NCI-H1436 treated with DMSO at 0.1 percent for 48 hours (cell line): ENCODE data around the gene MMD.
"Not testable (repeated sequence)": the region's sequence is repeated elsewhere in the genome, so short reads cannot be mapped to it uniquely, and the experiment has no call there.

Experiments
- DNase-seq: peaks from one replicate; lab custom pipeline; 2025; lab: John Stamatoyannopoulos, UW

Gene MMD

GRCh38 chr17:55420067-55420775 lies 1.4 kb downstream of the MMD start:
- no peak for DNase-seq

- DNase-seq, result no peak
These were observed 3.0 kb downstream of the MMD start for GRCh38 chr17:55418369-55419268.

- no peak for DNase-seq
These were observed 4.0 kb downstream of the MMD start for GRCh38 chr17:55417411-55418268.

GRCh38 chr17:55416470-55417052 lies 5.1 kb downstream of the MMD start:
- no peak for DNase-seq

GRCh38 chr17:55416000-55416399 lies 5.6 kb downstream of the MMD start:
- no peak for DNase-seq

- no peak for DNase-seq
These were observed 6.7 kb downstream of the MMD start for GRCh38 chr17:55414983-55415382.

GRCh38 chr17:55413825-55414489 lies 7.7 kb downstream of the MMD start:
- no peak for DNase-seq

GRCh38 chr17:55411463-55411855 lies 10.2 kb downstream of the MMD start:
- DNase-seq, result no peak

- no peak for DNase-seq
These were observed 10.7 kb downstream of the MMD start for GRCh38 chr17:55410722-55411462.

- no peak for DNase-seq
These were observed 12.4 kb downstream of the MMD start for GRCh38 chr17:55409030-55409800.

GRCh38 chr17:55407641-55408566 lies 13.7 kb downstream of the MMD start:
- DNase-seq, result no peak

GRCh38 chr17:55405600-55405999 lies 16.0 kb downstream of the MMD start:
- DNase-seq, result no peak

GRCh38 chr17:55404197-55404596 lies 17.4 kb downstream of the MMD start:
- not testable (repeated sequence) for DNase-seq

- no peak for DNase-seq
These were observed 19.3 kb downstream of the MMD start for GRCh38 chr17:55402374-55402773.

GRCh38 chr17:55398689-55399088 lies 22.9 kb downstream of the MMD start:
- no peak for DNase-seq

GRCh38 chr17:55395803-55396505 lies 25.7 kb downstream of the MMD start:
- no peak for DNase-seq

- DNase-seq, result no peak
These were observed 27.1 kb downstream of the MMD start for GRCh38 chr17:55394357-55395021.
